GM19372 (cell line): ENCODE measurements around the gene PM20D1.
"Not testable (repeated sequence)": the region's sequence is repeated elsewhere in the genome, so short reads cannot be mapped to it uniquely, and the experiment has no call there.

Source experiments
- ATAC-seq: cut with Tn5 transposase; IDR thresholded peaks from one replicate; pipeline ENCODE4 v1.9.1; 2021; ENCODE audit warnings: mild to moderate bottlenecking, low read depth, moderate library complexity; ENCODE audit not compliant: unreplicated experiment

PM20D1 gene

GRCh38 chr1:205849619-205850355 is at the start of gene PM20D1:
Gene PM20D1, minus strand, starts transcription at chr1:205850132. Its CDS starts 60 bp downstream, at chr1:205850072.
- peak; percentile 98 for ATAC-seq

GRCh38 chr1:205896351-205896750 is 46.4 kb upstream of the PM20D1 start:
- ATAC-seq = no peak

- ATAC-seq = not testable (repeated sequence)
These were observed 44.2 kb upstream of the PM20D1 start for GRCh38 chr1:205894119-205894518.

GRCh38 chr1:205892175-205892574 is 42.2 kb upstream of the PM20D1 start:
- not testable (repeated sequence) for ATAC-seq

GRCh38 chr1:205891481-205891880 is 41.5 kb upstream of the PM20D1 start:
- not testable (repeated sequence) for ATAC-seq

GRCh38 chr1:205890631-205891030 is 40.7 kb upstream of the PM20D1 start:
- not testable (repeated sequence) for ATAC-seq

GRCh38 chr1:205889706-205890105 is 39.8 kb upstream of the PM20D1 start:
- ATAC-seq = not testable (repeated sequence)

- ATAC-seq = not testable (repeated sequence)
These were observed 39.1 kb upstream of the PM20D1 start for GRCh38 chr1:205889006-205889405.

GRCh38 chr1:205883792-205884191 is 33.9 kb upstream of the PM20D1 start:
- ATAC-seq = no peak

GRCh38 chr1:205880923-205881322 is 31.0 kb upstream of the PM20D1 start:
- no peak for ATAC-seq

GRCh38 chr1:205879974-205880373 is 30.0 kb upstream of the PM20D1 start:
- ATAC-seq = no peak

GRCh38 chr1:205878026-205878425 is 28.1 kb upstream of the PM20D1 start:
- no peak for ATAC-seq

GRCh38 chr1:205873148-205873547 is 23.2 kb upstream of the PM20D1 start:
- not testable (repeated sequence) for ATAC-seq

- no peak for ATAC-seq
These were observed 20.3 kb upstream of the PM20D1 start for GRCh38 chr1:205870236-205870635.

- no peak for ATAC-seq
These were observed 11.6 kb upstream of the PM20D1 start for GRCh38 chr1:205861540-205861939.

- ATAC-seq = no peak
These were observed 8.4 kb upstream of the PM20D1 start for GRCh38 chr1:205858141-205858961.

GRCh38 chr1:205857501-205857900 is 7.6 kb upstream of the PM20D1 start:
- ATAC-seq = not testable (repeated sequence)

GRCh38 chr1:205856433-205856832 is 6.5 kb upstream of the PM20D1 start:
- no peak for ATAC-seq

GRCh38 chr1:205852969-205853368 is 3.0 kb upstream of the PM20D1 start:
- ATAC-seq = no peak

- ATAC-seq = no peak
These were observed 2.1 kb upstream of the PM20D1 start for GRCh38 chr1:205851993-205852392.

- ATAC-seq = no peak
These were observed 6.7 kb downstream of the PM20D1 start for GRCh38 chr1:205843036-205843859.
